B cell (primary cell): ENCODE measurements around the gene CA9. TPM values are rescaled to one million over a fixed set of nuclear protein-coding genes. Genes with fewer than 3 reads are reported as not detected.

ENCODE experiments used
- ATAC-seq: fragments of 200-7000 bp; cut with Tn5 transposase; one replicate; pipeline ENCODE4 v1.10.0; 2021; ENCODE audit warnings: low read depth, mild to moderate bottlenecking, moderate number of reproducible peaks, moderate library complexity
- CTCF ChIA-PET: fragments of 350-600 bp; sonication (Branson Sonifier 250); formaldehyde crosslinking; loops from one replicate; lab custom pipeline; 2021; ENCODE audit warnings: antibody characterized with exemption, inconsistent platforms; lab: Charles Lee
- POLR2A ChIA-PET: fragments of 350-600 bp; sonication (Branson Sonifier 250); formaldehyde crosslinking; loops from one replicate; lab custom pipeline; 2021; ENCODE audit warnings: antibody characterized with exemption; lab: Charles Lee
- DNase-seq: peaks from one replicate; pipeline ENCODE4 v3.0.0; 2013
- H2AFZ ChIP-seq: 2 replicates; pipeline ENCODE4 v1.6.1; 2012; ENCODE audit warnings: mild to moderate bottlenecking, low read depth, low read length; ENCODE audit not compliant: insufficient read depth, poor library complexity, severe bottlenecking
- H3K27ac ChIP-seq, 2 donors: 1 replicate in 1 of 2; 2 replicates in 1 of 2; pipeline ENCODE4 v1.5.1; 2012 to 2013; ENCODE audit warnings: low read length in 2 of 2, mild to moderate bottlenecking in 2 of 2, moderate library complexity in 1 of 2
- H3K27me3 ChIP-seq, 4 experiments: fragments of 200-600 bp in 1 of 4; sonication (generic) in 1 of 4; replicated peaks in 1 of 4; 1 replicate in 2 of 4; 2 replicates in 2 of 4; pipeline versions ENCODE4 v1.6.1 to v1.7.0; 2013 to 2016; ENCODE audit warnings: low read length in 3 of 4, mild to moderate bottlenecking in 2 of 4, mixed read lengths in 1 of 4, moderate library complexity in 1 of 4; ENCODE audit not compliant: insufficient read depth in 4 of 4, control insufficient read depth in 3 of 4; ENCODE audit errors: control extremely low read depth in 1 of 4
- H3K36me3 ChIP-seq, 2 experiments: replicated peaks in 1 of 2; 1 replicate in 1 of 2; 2 replicates in 1 of 2; pipeline versions ENCODE4 v1.6.1 to v1.7.1; 2013; ENCODE audit warnings: low read length in 1 of 2; ENCODE audit not compliant: insufficient read depth in 2 of 2, control insufficient read depth in 1 of 2; ENCODE audit errors: control extremely low read depth in 1 of 2, extremely low read depth in 1 of 2
- H3K4me1 ChIP-seq, 2 donors: fragments of 200-600 bp in 1 of 2; sonication (generic) in 1 of 2; 1 replicate in 1 of 2; 2 replicates in 1 of 2; pipeline versions ENCODE4 v1.5.1 to v1.6.1; 2013 to 2017; ENCODE audit warnings: low read length in 2 of 2; ENCODE audit not compliant: control insufficient read depth in 2 of 2, insufficient read depth in 2 of 2
- H3K4me2 ChIP-seq: replicated peaks from 2 replicates; pipeline ENCODE3; 2012; ENCODE audit warnings: mild to moderate bottlenecking, low read depth, low read length; ENCODE audit not compliant: poor library complexity, severe bottlenecking
- H3K4me3 ChIP-seq, 5 experiments: fragments of 200-600 bp in 1 of 5; sonication (generic) in 1 of 5; 1 replicate in 3 of 5; 2 replicates in 2 of 5; pipeline versions ENCODE4 v1.5.1 to v1.7.0; 2011 to 2016; ENCODE audit warnings: low read length in 4 of 5, mild to moderate bottlenecking in 4 of 5, low read depth in 2 of 5, control low read depth in 1 of 5, moderate library complexity in 1 of 5; ENCODE audit not compliant: insufficient read depth in 1 of 5; ENCODE audit errors: control extremely low read depth in 1 of 5, extremely low read depth in 1 of 5
- H3K79me2 ChIP-seq: fragments of 200-600 bp; sonication (generic); one replicate; pipeline ENCODE4 v1.6.0; 2016; ENCODE audit warnings: low read length; ENCODE audit not compliant: control insufficient read depth, insufficient read depth
- H3K9ac ChIP-seq: fragments of 200-600 bp; sonication (generic); 2 replicates; pipeline ENCODE4 v1.6.1; 2017; ENCODE audit warnings: mild to moderate bottlenecking, low read length, moderate library complexity
- H3K9me3 ChIP-seq, 3 donors: one replicate each; pipeline versions ENCODE4 v1.6.1 to v1.7.1; 2013; ENCODE audit warnings: low read length in 2 of 3; ENCODE audit not compliant: control insufficient read depth in 2 of 3, insufficient read depth in 1 of 3; ENCODE audit errors: control extremely low read depth in 1 of 3
- H4K20me1 ChIP-seq: 2 replicates; pipeline ENCODE4 v1.6.0; 2012; ENCODE audit warnings: mild to moderate bottlenecking, low read length; ENCODE audit not compliant: insufficient read depth, control insufficient read depth, poor library complexity, severe bottlenecking
- H3K27ac Mint-ChIP-seq: one replicate; pipeline ENCODE4 v1.8.0; 2021; ENCODE audit warnings: mixed read lengths
- H3K27me3 Mint-ChIP-seq: one replicate; pipeline ENCODE4 v1.8.0; 2021; ENCODE audit warnings: mixed read lengths
- H3K4me1 Mint-ChIP-seq: one replicate; pipeline ENCODE4 v1.8.0; 2021; ENCODE audit warnings: mixed read lengths
- H3K4me3 Mint-ChIP-seq: one replicate; pipeline ENCODE4 v1.8.0; 2021; ENCODE audit warnings: mixed read lengths
- H3K9me3 Mint-ChIP-seq: one replicate; pipeline ENCODE4 v1.8.0; 2022; ENCODE audit warnings: mixed read lengths; ENCODE audit not compliant: insufficient read depth
- CTCF ChIP-seq: fragments of 200-600 bp; IDR thresholded peaks from one replicate; pipeline ENCODE4 v1.8.0; 2022; ENCODE audit warnings: antibody characterized with exemption, mild to moderate bottlenecking
- EZH2 ChIP-seq: IDR thresholded peaks from 2 replicates; pipeline ENCODE4 v1.6.1; 2012; ENCODE audit warnings: borderline replicate concordance, low read depth, mild to moderate bottlenecking, moderate library complexity, low read length; ENCODE audit not compliant: insufficient read depth, poor library complexity, severe bottlenecking
- WGBS: methylation state at CpG from one replicate; pipeline ENCODE4 v1.1.5; 2013; ENCODE audit warnings: missing lambda C conversion rate; ENCODE audit not compliant: insufficient coverage; 5-methylcytosine and 5-hydroxymethylcytosine counted together
- intact Hi-C: fragments of 100-400 bp; cut with micrococcal nuclease; formaldehyde crosslinking; loops from one replicate; pipeline ENCODE4 v1.10.0; 2022
- polyA plus RNA-seq: library from polyadenylated mRNA; depleted of rRNA; stranded (reverse); fragments of >200 nt; gene quantifications from 2 replicates; pipeline ENCODE4 v1.2.3, GENCODE V29; 2012
- total RNA-seq, 2 donors: library from RNA; stranded (reverse); fragments of 120-200 nt in 1 of 2; gene quantifications; 1 replicate in 1 of 2; 2 replicates in 1 of 2; pipeline versions ENCODE4 v1.2.3 to v1.2.4, GENCODE V29; 2013 to 2022

Gene CA9
- total and polyA plus RNA-seq, 2 donors (not counting 1 experiment from before 2014, with no cell fraction given), result not detected

- POLR2A ChIA-PET, result interaction anchor here (0.5 to 2.4 kb wide), 7 partner anchors 9 to 616 kb away, joined by 3 to 9 read pairs (median 4); no protein-coding TSS in a partner anchor
- Mint-ChIP-seq H3K27me3 (no peaks in the 10 kb centered on the region), H3K9me3 (no peaks in the 10 kb centered on the region), H3K4me1 (peaks cover 8% of the 10 kb centered on the region), H3K27ac (peak overlapping the region; percentile 79), H3K4me3 (no peak overlapping the region)
- CTCF ChIA-PET, result interaction anchor here (0.7 to 10.0 kb wide), 32 partner anchors 11 to 624 kb away, joined by 3 to 195 read pairs (median 8); partner anchors contain the start of genes ARHGEF39, CCDC107, CD72 and CREB3
- Histone ChIP-seq H3K9me3 (no peaks in the 10 kb centered on the region), H3K4me2 (no peak overlapping the region), H3K79me2 (no peaks in the 10 kb centered on the region), H3K27me3 (no peaks in the 10 kb centered on the region), H3K4me1 (peaks cover 0 to 7% of the 10 kb centered on the region in 2 donors), H4K20me1 (peaks cover 7% of the 10 kb centered on the region), H3K9ac (no peak overlapping the region), H3K4me3 (no peak overlapping the region), H3K36me3 (peaks cover 0 to 59% of the 10 kb centered on the region in 2 experiments), H2AFZ (no peak overlapping the region), H3K27ac (no peak overlapping the region)
- DNase-seq (peak; percentile 78), ATAC-seq (peak; percentile 97)
- 36% methylated on average over 7 of the region's 9 CpGs for WGBS
- intact Hi-C loops, result loop anchor here (1.0 to 2.0 kb wide), 5 partner anchors 36 to 92 kb away; partner anchors contain the start of genes CCDC107, CREB3, RMRP and TLN1
- TF ChIP-seq CTCF (peak; percentile 91), EZH2 (no peak)
These were observed 22.9 kb downstream of the CA9 start for GRCh38 chr9:35696520-35697215.

- no peak for ATAC-seq
- peaks cover 1 to 65% of the 10 kb centered on the region in 2 experiments for H3K36me3 ChIP-seq
- intact Hi-C loops, result loop anchor here (2.0 kb wide), 1 partner anchor 35 kb away; the partner anchor contains the start of genes CREB3 and TLN1
- no peak overlapping the region for H3K4me3 Mint-ChIP-seq
- POLR2A ChIA-PET, result interaction anchor here (0.7 to 2.4 kb wide), 2 partner anchors 50 to 77 kb away, joined by 5 to 9 read pairs; no protein-coding TSS in a partner anchor
- H3K27me3 Mint-ChIP-seq, result no peaks in the 10 kb centered on the region
- H3K9ac ChIP-seq, result no peak overlapping the region
- CTCF ChIA-PET, result interaction anchor here (1.1 to 10.0 kb wide), 17 partner anchors 12 to 185 kb away, joined by 3 to 195 read pairs (median 14); partner anchors contain the start of genes ARHGEF39, CCDC107, CD72 and CREB3
- no peaks in the 10 kb centered on the region for H3K27me3 ChIP-seq
- peaks cover 8% of the 10 kb centered on the region for H3K4me1 Mint-ChIP-seq
- no peak overlapping the region for H3K27ac Mint-ChIP-seq
- TF ChIP-seq CTCF (no peak), EZH2 (no peak)
- H3K9me3 ChIP-seq, result no peaks in the 10 kb centered on the region
- H3K4me2 ChIP-seq, result no peak overlapping the region
- H3K27ac ChIP-seq, result no peak overlapping the region
- H4K20me1 ChIP-seq, result peaks cover 7% of the 10 kb centered on the region
- no peak for DNase-seq
- no peak overlapping the region for H2AFZ ChIP-seq
- H3K4me3 ChIP-seq, result no peak overlapping the region
- no peaks in the 10 kb centered on the region for H3K9me3 Mint-ChIP-seq
- H3K4me1 ChIP-seq, result peaks cover 0 to 7% of the 10 kb centered on the region in 2 donors
- H3K79me2 ChIP-seq, result no peaks in the 10 kb centered on the region
- 97% methylated on average over 14 of the region's 14 CpGs for WGBS
These were observed 23.8 kb downstream of the CA9 start for GRCh38 chr9:35697486-35697885.
